Activated T-helper 1 cell treated with anti-CD3 and anti-CD28 coated beads, Interleukin-2, amount 50 U/mL, for 16 hours (primary cell): ENCODE data around the gene ZFAND6.

Source experiments
- DNase-seq, 2 donors: peaks; one replicate each; pipeline ENCODE4 v3.0.0-alpha.2; 2020; ENCODE audit warnings: low read depth in 1 of 2, low spot score in 1 of 2

The ZFAND6 gene

GRCh38 chr15:80186597-80186996 is 127.1 kb downstream of the ZFAND6 start:
- DNase-seq = no peak
